ENCODE measurements around the gene SRRM4.

The SRRM4 gene

GRCh38 chr12:119207063-119207560 is 225.8 kb downstream of the SRRM4 start:
- no peak for DNase-seq

GRCh38 chr12:119208626-119209061 is 227.3 kb downstream of the SRRM4 start:
- no peak for DNase-seq

GRCh38 chr12:119211884-119212283 is 230.5 kb downstream of the SRRM4 start:
- no peak for DNase-seq

All from NCI-H524 treated with DMSO at 0.1 percent for 48 hours (cell line).